Measurements from ENCODE around the gene UMODL1.
"Not testable (repeated sequence)": the region's sequence is repeated elsewhere in the genome, so short reads cannot be mapped to it uniquely, and the experiment has no call there.

UMODL1 gene

GRCh38 chr21:42112857-42113256 is 41.7 kb downstream of the UMODL1 start:
- DNase-seq (ENCODE audit: low read depth) = no peak

- no peak for DNase-seq (ENCODE audit: low read depth)
Measured at GRCh38 chr21:42113926-42114409, 42.9 kb downstream of the UMODL1 start.

DNA sequence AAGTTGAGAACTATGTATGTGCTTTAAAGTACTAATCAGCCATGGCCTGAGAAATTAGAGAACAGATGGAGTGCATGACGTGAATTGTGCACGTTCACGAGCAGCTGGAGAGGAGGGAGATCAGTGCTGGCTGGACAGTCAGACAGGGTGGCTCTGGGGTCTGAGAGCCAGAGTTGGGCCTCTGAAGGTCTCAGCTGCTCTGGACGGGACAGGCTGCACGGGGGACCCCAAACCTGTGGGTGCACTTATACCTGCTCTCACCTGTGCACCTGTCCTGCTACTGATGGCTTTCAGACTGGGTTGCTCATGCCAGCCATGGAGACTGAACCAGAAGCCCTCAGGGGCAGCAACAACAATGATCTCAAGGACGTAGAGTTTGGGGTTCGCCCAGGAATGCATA is 43.5 kb downstream of the UMODL1 start:
- no peak for DNase-seq (ENCODE audit: low read depth)

DNA sequence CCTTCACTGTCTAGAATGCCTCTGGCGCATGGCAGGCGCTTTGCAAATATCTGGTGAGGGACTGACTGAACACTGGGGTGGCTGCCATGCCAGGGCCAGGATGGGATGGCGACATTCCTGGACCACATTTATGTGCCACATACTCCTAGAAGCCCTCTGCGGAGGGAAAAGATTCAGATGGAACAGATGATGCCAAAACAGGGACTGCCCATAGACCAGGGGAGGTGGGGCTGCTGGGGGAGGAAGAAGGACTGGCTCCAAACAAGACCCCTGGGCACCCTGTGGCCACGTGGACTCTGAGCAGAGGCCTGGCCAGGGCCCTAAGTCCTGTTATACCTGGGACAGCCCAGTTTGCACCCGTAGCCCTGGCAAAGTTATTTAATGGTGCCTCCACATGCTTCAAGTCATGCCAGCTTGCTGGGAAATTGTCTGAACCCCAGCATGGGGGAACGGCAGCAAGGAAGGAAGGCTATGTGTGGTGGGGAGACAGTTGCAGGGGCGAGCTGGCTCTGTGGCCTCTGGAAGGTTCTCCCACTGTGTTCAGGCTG is 44.1 kb downstream of the UMODL1 start:
- DNase-seq (ENCODE audit: low read depth) = no peak

- not testable (repeated sequence) for DNase-seq (ENCODE audit: low read depth)
Measured at GRCh38 chr21:42116551-42116950, 45.4 kb downstream of the UMODL1 start.

DNA sequence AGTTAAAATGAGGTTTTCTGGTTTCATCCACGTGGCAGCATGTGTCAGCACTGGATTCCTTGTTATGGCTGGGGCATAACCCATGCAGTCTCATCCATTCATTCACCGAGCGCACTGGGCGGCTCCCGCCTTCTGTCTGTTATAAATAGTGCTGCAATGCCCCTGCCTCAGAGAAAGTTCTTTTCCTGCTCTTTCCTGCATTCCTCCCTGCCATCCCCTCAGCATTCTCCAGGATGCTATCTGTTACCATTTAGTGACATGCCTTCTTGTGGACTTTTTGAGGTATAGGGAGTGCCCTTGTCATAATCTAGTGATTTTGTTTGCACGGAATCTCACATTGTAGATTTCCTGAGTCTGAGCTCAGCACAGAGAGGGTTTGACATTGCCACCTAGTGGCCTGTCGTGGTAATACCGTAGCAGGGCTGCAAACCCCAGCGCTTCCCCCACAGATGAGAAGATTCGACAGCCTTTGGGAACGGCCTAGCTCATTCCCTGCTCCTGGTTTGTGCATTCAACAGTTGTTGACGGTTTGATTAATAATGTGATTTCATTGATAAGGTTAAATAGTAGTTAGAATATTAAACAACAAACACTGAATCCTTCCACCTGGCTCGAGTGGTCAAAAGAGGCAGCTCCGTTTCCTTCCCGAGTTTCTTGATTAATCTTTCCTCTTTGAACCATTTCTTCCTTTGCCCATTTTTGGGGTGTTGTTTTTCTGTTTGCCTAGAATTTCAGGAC is 46.3 kb downstream of the UMODL1 start:
- peak; percentile 18 for DNase-seq (ENCODE audit: low read depth)

DNA sequence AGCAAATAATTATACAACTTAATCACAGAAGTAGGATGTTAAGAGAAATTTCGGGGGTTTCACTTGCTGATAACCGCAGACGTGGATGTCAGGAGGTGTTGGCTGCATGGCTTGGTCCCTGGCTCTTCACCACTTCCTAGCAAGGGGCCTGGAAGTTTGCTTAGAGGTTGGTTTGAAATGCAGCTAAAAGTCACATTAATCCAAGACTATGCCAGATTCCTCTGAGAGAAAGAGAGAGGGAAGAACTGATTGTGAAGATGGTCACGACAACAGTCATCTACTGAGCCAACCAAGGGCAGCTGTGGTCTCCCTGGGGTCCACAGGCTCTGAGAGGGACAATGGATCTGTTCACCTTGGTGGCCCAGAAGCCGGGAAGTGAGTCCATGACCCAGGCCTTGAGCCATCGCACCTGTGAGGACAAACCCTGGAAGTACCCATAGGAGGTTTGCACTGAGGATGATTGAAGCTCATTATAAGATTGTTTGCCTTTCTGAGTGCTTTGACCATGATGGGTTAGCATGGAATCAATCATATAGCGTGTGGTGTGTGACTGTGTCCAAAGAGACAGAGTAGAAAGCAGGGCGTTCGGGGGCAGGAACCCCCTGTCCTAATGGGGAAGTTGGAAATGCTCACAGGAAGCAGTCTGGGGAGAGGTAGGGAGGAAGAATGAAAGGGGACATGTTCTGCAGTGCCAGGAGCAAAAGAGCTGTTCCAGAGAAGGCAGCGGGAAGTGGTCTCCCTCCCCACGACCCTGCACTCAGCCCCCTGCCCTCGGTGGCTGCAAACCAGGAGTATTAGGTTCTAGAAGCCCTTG is 47.1 kb downstream of the UMODL1 start:
- DNase-seq (ENCODE audit: low read depth) = no peak

- DNase-seq (ENCODE audit: low read depth) = no peak
Measured at GRCh38 chr21:42118901-42119300, 47.8 kb downstream of the UMODL1 start.

- no peak for DNase-seq (ENCODE audit: low read depth)
Measured at GRCh38 chr21:42120101-42120902, 49.2 kb downstream of the UMODL1 start.

- no peak for DNase-seq (ENCODE audit: low read depth)
Measured at GRCh38 chr21:42120903-42121535, 49.9 kb downstream of the UMODL1 start.

GRCh38 chr21:42121794-42122193 is 50.7 kb downstream of the UMODL1 start:
- DNase-seq (ENCODE audit: low read depth) = no peak

DNA sequence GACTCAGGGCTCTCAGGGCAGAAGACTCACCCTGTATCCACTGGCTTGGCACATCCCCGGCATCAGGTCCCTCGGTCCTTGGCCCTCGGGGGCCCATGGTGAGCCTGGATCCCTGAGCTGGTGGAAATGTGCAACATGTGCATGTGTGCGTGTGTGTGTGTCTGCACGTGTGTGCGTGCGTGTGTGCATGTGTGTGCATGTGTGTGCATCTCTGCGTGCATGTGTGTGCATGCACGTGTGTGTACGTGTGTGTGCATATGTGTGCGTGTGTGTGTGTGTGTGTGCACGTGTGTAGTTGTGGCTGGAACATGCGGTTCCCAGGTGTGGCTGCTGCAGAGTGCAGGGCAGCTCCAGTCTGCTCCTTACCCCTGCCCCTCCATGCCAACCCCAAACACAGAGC is 51.3 kb downstream of the UMODL1 start:
- DNase-seq (ENCODE audit: low read depth) = no peak

GRCh38 chr21:42122808-42123207 is 51.7 kb downstream of the UMODL1 start:
- DNase-seq (ENCODE audit: low read depth) = no peak

DNA sequence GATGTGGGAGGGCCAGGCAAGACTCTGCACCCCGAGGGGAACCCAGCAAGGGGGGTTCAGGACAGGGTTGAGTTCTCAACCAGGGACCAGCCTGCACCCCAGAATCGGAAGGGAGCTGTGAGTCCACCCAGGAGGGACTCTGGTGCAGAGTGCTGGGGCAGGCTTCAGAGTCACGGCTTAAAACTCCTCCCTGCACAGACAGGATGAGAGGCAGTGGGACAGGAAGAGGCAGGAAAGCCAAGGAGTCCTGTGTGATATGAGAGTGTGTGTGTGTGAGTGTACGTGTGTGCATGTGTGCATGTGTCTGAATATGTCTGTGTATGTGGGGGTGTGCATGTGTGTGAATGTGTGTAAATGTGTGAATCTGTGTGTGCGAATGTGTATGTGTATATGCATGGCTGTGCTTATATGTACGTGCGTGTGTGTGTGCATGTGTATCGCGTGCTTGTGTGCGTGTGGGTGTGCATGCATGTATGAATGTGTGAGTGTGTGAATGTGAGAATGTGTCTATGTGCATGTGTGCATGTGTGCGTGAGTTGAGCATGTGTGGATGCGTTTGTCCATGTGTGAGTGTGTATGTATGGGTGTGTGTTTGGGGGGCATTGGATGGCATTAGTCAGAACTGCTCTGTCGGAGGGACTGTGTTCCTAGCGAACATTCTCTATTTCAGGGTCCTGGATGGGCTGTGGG is 52.2 kb downstream of the UMODL1 start:
- no peak for DNase-seq (ENCODE audit: low read depth)

- no peak for DNase-seq (ENCODE audit: low read depth)
Measured at GRCh38 chr21:42124081-42124480, 53.0 kb downstream of the UMODL1 start.

GRCh38 chr21:42124826-42125570 is 53.9 kb downstream of the UMODL1 start:
- no peak for DNase-seq (ENCODE audit: low read depth)

DNA sequence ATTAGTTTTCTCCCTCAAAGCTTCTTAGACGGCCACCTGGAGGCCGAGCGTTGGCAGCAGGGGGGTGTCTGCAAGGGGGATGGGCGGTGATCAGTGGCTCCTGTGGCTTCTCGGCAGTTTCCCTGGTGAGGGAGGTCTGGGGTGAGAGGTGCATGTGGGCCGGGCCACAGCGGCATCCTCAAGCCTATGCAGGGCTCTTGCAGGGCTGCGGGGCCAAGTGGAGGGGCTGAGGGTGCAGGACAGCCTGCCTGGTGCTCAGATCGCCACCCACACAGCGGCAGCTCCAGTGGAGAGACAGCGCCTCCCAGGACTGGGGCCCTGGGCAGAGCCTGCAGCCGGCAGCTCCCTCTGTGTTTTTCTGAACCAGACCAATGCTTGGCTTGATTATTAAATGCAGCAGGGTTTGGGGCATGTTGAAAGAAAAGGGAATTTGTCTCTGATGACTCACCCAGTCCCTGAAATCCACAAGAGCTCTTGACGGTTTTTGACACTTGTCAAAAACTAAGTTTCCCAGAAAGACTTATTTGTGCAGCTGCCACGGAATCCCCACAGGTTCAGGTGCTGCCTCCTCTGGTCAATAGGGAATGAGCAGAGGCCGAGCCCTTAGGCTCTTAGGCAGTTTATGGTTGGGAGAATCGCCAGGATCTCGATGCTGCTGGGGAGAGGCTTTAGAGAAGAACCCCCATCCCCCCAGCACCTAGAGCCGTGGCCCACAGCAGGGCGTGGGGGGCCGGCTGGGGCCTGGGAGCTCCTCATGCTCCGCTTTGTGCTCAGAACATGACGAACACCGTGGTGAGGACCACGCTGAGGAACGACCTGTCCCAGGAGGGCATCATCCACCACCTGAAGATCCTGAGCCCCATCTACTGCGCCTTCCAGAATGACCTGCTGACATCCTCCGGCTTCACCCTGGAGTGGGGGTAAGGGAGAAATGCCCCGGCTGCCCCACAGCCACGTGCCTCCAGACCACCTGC is 54.7 kb downstream of the UMODL1 start:
- no peak for DNase-seq (ENCODE audit: low read depth)

GRCh38 chr21:42127164-42128150 is 56.3 kb downstream of the UMODL1 start:
- DNase-seq (ENCODE audit: low read depth) = no peak
